ENCODE results near the gene TM9SF2.

GRCh38 chr13:99572131-99572530 lies 70.9 kb downstream of the TM9SF2 start:
- TF ChIP-seq, protein P1, sequence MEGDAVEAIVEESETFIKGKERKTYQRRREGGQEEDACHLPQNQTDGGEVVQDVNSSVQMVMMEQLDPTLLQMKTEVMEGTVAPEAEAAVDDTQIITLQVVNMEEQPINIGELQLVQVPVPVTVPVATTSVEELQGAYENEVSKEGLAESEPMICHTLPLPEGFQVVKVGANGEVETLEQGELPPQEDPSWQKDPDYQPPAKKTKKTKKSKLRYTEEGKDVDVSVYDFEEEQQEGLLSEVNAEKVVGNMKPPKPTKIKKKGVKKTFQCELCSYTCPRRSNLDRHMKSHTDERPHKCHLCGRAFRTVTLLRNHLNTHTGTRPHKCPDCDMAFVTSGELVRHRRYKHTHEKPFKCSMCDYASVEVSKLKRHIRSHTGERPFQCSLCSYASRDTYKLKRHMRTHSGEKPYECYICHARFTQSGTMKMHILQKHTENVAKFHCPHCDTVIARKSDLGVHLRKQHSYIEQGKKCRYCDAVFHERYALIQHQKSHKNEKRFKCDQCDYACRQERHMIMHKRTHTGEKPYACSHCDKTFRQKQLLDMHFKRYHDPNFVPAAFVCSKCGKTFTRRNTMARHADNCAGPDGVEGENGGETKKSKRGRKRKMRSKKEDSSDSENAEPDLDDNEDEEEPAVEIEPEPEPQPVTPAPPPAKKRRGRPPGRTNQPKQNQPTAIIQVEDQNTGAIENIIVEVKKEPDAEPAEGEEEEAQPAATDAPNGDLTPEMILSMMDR (IDR thresholded peaks at IDR 0.05), result no peak
- no peak for TF ChIP-seq POLR2A (IDR thresholded peaks at IDR 0.05)

Data from Peyer's patch (tissue), 4 donors.